GM12873 (cell line): Measurements from ENCODE around the gene WWC1.

Experiments used
- TF ChIP-seq, protein P1 (sequence below): IDR thresholded peaks from 2 replicates; pipeline ENCODE4 v1.5.1; 2012; ENCODE audit warnings: low read depth, mild to moderate bottlenecking, moderate library complexity, low read length, control low read depth; ENCODE audit not compliant: insufficient read depth; ENCODE audit errors: missing control alignments

WWC1 gene

DNA sequence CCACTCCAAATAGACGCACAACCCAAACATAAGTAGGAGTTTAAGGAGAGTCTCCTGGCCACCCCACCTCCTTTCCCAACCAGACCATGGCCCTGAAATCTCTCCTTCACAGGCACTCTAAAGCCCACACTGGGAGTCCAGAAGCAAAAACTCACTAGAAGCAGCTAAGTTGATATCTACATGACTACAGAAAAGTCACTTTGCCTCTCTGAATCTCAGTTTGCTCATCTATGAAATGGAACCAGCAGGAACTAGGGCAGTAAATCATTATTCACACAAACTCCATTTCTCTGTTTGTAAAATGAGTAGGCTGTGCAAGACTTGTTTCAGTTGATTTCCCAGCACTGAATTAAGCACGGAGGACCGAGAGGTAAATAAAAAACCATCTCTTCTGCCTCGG lies 4.1 kb upstream of the WWC1 start:
- TF ChIP-seq, protein P1, sequence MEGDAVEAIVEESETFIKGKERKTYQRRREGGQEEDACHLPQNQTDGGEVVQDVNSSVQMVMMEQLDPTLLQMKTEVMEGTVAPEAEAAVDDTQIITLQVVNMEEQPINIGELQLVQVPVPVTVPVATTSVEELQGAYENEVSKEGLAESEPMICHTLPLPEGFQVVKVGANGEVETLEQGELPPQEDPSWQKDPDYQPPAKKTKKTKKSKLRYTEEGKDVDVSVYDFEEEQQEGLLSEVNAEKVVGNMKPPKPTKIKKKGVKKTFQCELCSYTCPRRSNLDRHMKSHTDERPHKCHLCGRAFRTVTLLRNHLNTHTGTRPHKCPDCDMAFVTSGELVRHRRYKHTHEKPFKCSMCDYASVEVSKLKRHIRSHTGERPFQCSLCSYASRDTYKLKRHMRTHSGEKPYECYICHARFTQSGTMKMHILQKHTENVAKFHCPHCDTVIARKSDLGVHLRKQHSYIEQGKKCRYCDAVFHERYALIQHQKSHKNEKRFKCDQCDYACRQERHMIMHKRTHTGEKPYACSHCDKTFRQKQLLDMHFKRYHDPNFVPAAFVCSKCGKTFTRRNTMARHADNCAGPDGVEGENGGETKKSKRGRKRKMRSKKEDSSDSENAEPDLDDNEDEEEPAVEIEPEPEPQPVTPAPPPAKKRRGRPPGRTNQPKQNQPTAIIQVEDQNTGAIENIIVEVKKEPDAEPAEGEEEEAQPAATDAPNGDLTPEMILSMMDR: no peak

DNA sequence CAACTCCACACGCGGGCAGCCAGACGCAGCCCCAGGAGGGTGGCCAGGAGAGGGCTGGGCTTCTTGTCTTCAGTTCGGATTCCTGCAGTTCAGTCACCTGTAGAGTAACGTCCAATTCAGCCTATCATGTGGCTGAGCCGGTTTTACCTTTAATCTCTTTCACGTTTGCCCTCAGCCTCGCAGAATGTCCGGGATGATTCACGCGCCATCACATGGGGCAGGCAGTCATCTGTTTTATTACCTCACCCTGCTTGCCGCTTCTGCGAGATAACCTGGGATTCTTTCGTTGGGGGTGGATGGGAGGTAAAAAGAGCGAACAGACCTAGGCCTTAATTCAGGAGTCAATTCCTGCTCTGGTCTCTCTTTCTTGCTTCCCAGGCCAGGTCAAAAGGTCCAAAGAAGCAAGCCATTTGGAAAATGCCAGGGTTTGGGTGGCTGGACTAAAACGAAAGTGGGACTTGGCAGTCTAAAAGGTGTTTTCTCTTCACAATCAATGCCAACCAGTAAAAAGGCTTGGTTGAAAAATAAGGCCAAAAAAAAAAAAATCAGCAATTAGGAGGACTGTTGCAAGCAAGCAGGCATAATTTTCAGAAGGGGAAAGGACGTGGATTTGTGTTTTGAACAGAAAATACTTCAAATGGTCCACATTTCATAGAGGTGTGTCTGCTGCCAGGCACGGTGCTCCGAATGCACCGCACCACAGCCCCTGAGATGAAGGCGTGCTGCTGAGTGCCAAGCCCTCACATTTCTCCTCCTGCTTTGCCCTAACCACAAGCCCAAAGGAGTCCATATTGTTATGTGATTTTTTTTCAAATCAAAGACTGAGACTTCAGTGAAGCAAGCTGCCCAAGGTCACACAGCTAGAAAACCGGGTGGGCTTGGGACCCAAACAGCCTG lies 2.8 kb upstream of the WWC1 start:
- TF ChIP-seq, protein P1: no peak

DNA sequence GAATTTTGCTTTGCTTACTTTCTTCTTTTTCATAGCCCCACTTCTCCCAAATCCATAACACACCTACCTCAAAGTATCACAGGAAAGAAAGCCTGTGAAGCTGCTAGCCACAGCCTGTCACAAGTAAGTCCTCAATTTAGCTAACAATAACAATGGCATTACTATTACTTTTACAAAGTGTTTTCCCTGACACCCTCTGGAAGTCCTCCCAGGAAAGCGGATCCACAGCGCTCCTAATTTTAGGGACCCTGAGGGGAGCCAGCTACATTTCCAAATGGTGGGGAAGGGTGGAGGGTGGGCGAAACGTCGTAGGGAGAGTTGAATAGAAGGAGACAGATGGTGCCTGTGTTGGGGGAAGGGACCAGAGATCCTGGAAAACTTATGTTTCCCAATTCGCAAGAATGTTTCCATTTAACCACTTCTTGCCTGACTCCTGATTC lies 523 bp upstream of the WWC1 start:
- TF ChIP-seq, protein P1: no peak

DNA sequence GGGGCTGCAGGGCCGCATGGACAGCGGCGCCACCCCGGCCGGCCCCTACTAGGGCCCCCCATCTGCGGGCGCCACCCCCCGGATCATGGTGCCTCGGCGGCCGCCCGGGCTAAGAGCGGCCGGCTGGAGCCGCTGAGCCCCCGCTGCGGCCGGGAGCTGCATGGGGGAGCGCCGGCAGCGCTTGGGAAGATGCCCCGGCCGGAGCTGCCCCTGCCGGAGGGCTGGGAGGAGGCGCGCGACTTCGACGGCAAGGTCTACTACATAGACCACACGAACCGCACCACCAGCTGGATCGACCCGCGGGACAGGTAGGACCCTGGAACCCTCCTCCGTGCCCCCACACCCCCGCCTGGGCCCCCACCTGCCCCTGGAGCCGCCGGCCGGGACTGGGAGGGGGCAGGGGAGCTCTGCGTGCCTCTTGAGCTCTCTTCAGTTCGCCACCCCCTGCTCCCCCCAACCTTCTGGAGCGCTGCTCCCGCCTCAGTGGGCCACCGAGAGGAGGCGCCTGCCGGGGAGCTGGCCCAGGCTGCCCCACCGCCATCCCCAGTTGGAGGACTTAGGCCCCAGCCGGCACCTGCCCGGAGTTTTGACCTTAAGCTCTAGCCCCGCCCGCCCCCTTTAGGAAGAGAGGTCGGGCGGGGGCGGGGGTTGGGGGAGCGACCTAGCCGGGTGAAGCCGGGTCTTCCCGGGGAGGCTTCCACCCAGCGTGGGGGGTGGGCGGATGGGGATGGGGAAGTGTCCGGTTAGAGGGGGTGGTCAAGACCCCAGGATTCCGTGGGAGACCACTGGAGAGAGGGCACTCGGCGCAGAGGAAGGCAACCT lies 730 bp downstream of the WWC1 start:
- TF ChIP-seq, protein P1: peak; percentile 7

DNA sequence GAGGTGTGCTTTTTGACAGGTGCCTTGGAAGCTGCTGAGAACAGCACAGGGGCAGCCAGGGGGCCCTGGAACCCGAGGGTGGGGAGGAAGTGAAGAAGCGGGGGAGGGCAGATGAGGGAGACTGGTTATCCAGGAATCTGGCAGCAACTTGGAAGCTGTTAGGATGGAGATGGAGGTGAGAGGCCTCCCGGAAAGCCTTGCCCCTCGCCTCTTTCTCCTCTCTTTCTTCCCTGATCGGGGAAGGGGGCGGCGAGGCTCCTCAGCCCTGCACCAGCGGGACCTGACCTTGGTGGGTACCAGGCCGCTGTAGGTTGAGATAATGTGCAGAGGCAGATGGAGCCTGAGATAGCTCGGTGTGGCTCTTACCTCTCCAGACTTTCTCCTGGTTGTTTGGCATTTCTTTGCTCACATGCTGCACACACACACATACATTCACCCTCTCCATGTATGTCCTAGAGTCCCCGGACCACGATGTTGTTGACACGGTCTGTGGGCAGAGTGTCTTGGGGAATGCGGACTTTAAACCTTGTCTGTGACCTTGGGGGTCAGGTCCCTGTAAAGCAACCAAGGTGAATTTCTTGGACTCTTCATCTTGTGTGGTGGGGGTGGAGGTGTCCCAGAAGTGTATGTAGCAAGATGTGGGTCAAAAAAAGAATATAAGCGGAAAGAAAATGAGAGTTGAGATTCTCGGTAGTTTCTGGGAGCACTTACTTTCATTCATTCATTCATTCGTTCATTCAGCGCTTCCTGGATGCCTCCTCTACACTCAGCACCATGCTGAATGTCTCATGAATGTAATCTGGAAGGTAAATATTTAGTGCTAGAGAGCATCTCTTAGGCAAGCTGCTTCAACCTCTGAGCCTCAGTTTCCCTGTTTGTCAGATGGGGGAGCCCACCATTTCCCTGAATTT lies 1.6 kb downstream of the WWC1 start:
- TF ChIP-seq, protein P1: no peak

DNA sequence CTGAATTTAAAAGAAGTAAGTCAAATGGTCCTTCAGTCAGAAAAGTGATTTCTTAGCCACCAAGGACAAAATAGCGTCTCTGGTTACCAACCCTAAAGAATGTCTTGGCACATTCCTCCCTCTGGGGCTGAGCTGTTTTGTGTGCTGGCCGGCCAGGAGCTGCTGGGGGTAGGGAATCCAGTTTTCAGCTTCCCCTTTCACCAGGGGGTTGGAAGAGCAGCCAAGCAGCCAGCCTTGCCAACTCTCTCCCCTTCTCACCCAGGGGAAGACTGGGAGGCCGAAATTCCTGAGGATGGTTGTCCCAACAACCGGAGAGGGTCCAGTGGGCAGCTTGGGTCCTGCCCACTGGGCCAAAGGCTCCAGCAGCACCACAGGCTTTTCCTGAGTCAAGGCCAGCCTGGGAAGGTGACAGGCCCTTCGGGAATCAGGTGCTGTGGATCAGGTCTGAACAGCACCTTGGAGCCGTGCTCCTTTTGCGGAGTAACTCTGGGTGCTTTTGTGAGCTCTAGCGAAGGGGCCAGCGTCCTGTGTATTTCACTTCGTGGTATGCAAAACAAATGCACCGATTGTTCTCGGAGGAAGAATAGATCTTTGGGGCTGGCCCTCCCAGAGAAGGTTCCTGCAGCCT lies 4.2 kb downstream of the WWC1 start:
- TF ChIP-seq, protein P1: no peak
